PC-9 (cell line): Measurements from ENCODE around the gene TSHZ2.

Experiments used
- CTCF ChIP-seq: fragments of 200-600 bp; sonication (generic); conservative IDR thresholded peaks from 2 replicates; pipeline ENCODE4 v1.6.1; 2017; ENCODE audit warnings: mixed run types, antibody characterized with exemption, mild to moderate bottlenecking, moderate library complexity
- EZH2 ChIP-seq: fragments of 200-600 bp; sonication (generic); IDR thresholded peaks from 2 replicates; pipeline ENCODE4 v1.8.0; 2017; ENCODE audit warnings: antibody characterized with exemption, low read depth

- TF ChIP-seq CTCF, result no peak
- no peak for TF ChIP-seq EZH2
Observed at GRCh38 chr20:53284696-53285095, 312.5 kb downstream of the TSHZ2 start.
